Calu3 (cell line): ENCODE results near the gene HELZ. TPM values are rescaled to one million over a fixed set of nuclear protein-coding genes. Genes with fewer than 3 reads are reported as not detected.

Source experiments
- BruUV-seq: library from RNA; stranded (reverse); fragments of 400-500 nt; replicated peaks from 2 replicates; lab custom pipeline; 2021; lab: Mats Ljungman, UMichigan
- CTCF ChIA-PET: fragments of 300-600 bp; sonication (Branson Sonifier 250); formaldehyde crosslinking; loops from one replicate; lab custom pipeline; 2022; ENCODE audit warnings: antibody characterized with exemption; lab: Charles Lee
- DNase-seq: peaks from one replicate; pipeline ENCODE4 v3.0.0; 2022
- H3K27ac Mint-ChIP-seq: one replicate; pipeline ENCODE4 v1.8.0; 2022; ENCODE audit warnings: mixed read lengths; ENCODE audit not compliant: unreplicated experiment
- H3K27me3 Mint-ChIP-seq: one replicate; pipeline ENCODE4 v1.8.0; 2022; ENCODE audit warnings: mixed read lengths; ENCODE audit not compliant: unreplicated experiment
- H3K36me3 Mint-ChIP-seq: one replicate; pipeline ENCODE4 v1.8.0; 2022; ENCODE audit warnings: mild to moderate bottlenecking, moderate library complexity, mixed read lengths; ENCODE audit not compliant: insufficient read depth, unreplicated experiment
- H3K4me1 Mint-ChIP-seq: one replicate; pipeline ENCODE4 v1.8.0; 2022; ENCODE audit warnings: mild to moderate bottlenecking, low read depth, mixed read lengths; ENCODE audit not compliant: unreplicated experiment
- H3K4me3 Mint-ChIP-seq: one replicate; pipeline ENCODE4 v1.8.0; 2022; ENCODE audit warnings: mild to moderate bottlenecking, low read depth, moderate library complexity, mixed read lengths; ENCODE audit not compliant: unreplicated experiment
- H3K9me3 Mint-ChIP-seq: one replicate; pipeline ENCODE4 v1.8.0; 2022; ENCODE audit warnings: low read depth, mixed read lengths; ENCODE audit not compliant: unreplicated experiment
- intact Hi-C: fragments of 100-400 bp; cut with micrococcal nuclease; formaldehyde crosslinking; loops from one replicate; pipeline ENCODE4 v1.10.0; 2022; ENCODE audit not compliant: unreplicated experiment
- total RNA-seq: library from RNA; stranded (reverse); gene quantifications from 2 replicates; pipeline ENCODE4 v1.2.3, GENCODE V29; 2022
- TF ChIP-seq, protein P1 (sequence below): fragments of 200-600 bp; IDR thresholded peaks from one replicate; pipeline ENCODE4 v1.8.0; 2022; ENCODE audit warnings: antibody characterized with exemption; ENCODE audit not compliant: unreplicated experiment

HELZ gene
- total RNA-seq, 1 experiment from 2014 or later, result 60.8 TPM

DNA sequence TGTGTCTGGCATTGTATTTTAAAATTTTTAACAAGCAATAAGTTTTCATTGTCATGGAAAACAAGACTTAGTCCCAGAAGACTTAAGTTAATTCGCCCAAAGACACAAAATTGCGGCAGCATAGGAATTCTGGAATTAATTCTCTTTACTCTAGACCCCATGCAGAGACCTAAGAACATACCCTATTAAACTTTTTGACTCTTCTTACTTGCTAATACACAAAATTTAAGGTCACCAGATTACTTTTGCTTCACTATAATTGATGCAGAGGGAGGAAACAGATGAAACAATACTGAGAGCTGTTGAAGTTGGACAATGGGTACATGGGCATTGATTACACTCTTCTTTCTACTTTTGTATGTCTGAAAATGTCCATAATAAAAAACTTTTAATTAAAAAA, 12.6 kb downstream of the HELZ start:
- Mint-ChIP-seq H3K9me3 (no peaks in the 10 kb centered on the region), H3K36me3 (peaks cover 37% of the 10 kb centered on the region), H3K27me3 (no peaks in the 10 kb centered on the region), H3K4me1 (peaks cover 6% of the 10 kb centered on the region), H3K4me3 (no peak overlapping the region), H3K27ac (no peak overlapping the region)
- TF ChIP-seq, protein P1, sequence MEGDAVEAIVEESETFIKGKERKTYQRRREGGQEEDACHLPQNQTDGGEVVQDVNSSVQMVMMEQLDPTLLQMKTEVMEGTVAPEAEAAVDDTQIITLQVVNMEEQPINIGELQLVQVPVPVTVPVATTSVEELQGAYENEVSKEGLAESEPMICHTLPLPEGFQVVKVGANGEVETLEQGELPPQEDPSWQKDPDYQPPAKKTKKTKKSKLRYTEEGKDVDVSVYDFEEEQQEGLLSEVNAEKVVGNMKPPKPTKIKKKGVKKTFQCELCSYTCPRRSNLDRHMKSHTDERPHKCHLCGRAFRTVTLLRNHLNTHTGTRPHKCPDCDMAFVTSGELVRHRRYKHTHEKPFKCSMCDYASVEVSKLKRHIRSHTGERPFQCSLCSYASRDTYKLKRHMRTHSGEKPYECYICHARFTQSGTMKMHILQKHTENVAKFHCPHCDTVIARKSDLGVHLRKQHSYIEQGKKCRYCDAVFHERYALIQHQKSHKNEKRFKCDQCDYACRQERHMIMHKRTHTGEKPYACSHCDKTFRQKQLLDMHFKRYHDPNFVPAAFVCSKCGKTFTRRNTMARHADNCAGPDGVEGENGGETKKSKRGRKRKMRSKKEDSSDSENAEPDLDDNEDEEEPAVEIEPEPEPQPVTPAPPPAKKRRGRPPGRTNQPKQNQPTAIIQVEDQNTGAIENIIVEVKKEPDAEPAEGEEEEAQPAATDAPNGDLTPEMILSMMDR, result no peak
- no TSS peak for BruUV-seq
- intact Hi-C loops, result no loop called here
- no peak for DNase-seq
- CTCF ChIA-PET, result no interaction called here

DNA sequence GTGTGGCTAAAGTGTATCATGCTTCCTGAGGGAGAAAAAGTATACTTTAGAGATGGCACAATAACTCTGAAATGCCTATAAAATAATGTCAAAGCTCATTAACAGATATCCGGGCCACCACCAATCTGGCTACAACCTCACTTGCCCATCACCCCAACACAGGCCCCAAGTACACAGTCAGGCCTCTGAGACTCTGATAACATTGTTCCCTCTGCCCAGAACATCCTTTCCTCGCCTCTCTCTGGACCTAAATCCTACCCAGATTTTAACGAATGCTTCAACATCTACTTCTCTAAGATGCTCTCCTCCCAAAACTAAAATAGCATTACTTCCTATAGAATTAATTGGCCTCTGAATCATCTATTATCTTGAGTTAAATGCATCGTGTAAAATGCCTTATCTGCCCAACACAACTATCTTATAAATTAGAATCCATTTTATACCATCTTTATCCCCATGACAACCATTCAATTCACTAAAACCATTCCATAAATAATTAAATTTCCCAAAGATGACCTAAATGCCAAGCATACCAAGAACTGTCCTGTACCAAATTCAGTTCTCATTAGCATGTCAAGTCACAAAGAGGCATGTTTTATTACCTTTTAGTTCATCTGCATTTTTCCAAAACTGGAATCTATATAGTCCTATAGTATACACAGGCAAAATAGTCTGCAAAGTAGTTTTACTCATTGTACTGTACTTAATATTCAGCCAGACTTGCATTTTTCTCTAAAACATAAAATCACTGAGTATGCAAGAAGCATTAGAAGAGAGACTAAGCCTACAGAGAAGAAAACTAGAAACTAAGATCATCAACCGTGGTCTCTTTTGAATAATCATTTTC, 15.7 kb downstream of the HELZ start:
- Mint-ChIP-seq H3K27ac (no peak overlapping the region), H3K4me1 (peaks cover 1% of the 10 kb centered on the region), H3K4me3 (no peak overlapping the region), H3K9me3 (no peaks in the 10 kb centered on the region), H3K36me3 (peaks cover 12% of the 10 kb centered on the region), H3K27me3 (no peaks in the 10 kb centered on the region)
- intact Hi-C loops, result no loop called here
- no peak for DNase-seq
- BruUV-seq, result no TSS peak
- CTCF ChIA-PET, result interaction anchor here (0.6 kb wide), 1 partner anchor 40 kb away, joined by 3 read pairs; no protein-coding TSS in a partner anchor
- TF ChIP-seq, protein P1, result no peak

DNA sequence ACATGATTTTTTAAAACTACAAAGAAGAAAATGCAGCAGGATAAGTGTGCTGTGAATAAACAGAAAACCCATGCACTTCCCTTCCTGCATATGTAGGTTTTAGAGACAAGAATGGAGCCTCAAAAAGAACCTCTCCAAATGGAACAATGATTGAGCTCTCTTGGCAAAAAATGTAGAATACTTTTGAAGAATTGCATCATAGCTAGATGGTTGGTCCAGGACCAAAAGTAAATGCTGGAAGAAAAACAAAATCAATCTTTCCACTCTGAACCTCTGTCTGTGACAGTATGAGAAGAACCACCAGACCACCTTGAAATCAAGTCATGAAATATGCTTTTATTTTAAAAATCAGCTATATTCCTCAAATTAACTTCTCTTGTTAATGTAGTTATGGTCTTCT, 17.5 kb downstream of the HELZ start:
- H3K9me3 Mint-ChIP-seq, result no peaks in the 10 kb centered on the region

DNA sequence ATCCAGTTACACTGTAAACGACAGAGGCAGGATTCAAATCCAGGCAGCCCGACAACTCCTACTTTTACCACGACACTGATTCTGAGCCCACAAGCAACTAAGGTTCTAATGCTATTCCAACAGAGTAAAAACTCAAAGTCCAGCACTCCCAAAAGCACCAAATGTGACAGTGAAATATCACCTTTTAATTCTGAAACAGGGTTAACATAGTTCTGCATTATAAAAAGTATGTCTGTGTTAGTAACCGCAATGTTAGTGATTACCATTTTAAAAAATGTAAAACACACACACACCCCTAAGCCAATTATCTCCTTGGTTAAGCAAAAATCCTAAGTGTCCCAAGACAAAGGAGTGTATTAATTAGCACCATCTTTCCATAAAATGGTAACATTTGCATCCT, 19.7 kb downstream of the HELZ start:
- Mint-ChIP-seq H3K4me1 (peaks cover 8% of the 10 kb centered on the region), H3K9me3 (no peaks in the 10 kb centered on the region), H3K27me3 (no peaks in the 10 kb centered on the region), H3K36me3 (peaks cover 4% of the 10 kb centered on the region), H3K4me3 (no peak overlapping the region), H3K27ac (no peak overlapping the region)
- TF ChIP-seq, protein P1, result no peak
- CTCF ChIA-PET, result no interaction called here
- no peak for DNase-seq
- intact Hi-C loops, result no loop called here
- no TSS peak for BruUV-seq

More for the DNA sequence above, 17.5 kb downstream of the HELZ start:
- Mint-ChIP-seq H3K27me3 (no peaks in the 10 kb centered on the region), H3K27ac (no peak overlapping the region), H3K36me3 (peaks cover 9% of the 10 kb centered on the region), H3K4me3 (no peak overlapping the region), H3K4me1 (no peaks in the 10 kb centered on the region)
- DNase-seq, result no peak
- intact Hi-C loops, result no loop called here
- TF ChIP-seq, protein P1, result no peak
- CTCF ChIA-PET, result interaction anchor here (0.8 kb wide), 1 partner anchor 18 kb away, joined by 3 read pairs; no protein-coding TSS in a partner anchor
- BruUV-seq, result no TSS peak
